ENCODE data around the gene PLCXD3.

DNA sequence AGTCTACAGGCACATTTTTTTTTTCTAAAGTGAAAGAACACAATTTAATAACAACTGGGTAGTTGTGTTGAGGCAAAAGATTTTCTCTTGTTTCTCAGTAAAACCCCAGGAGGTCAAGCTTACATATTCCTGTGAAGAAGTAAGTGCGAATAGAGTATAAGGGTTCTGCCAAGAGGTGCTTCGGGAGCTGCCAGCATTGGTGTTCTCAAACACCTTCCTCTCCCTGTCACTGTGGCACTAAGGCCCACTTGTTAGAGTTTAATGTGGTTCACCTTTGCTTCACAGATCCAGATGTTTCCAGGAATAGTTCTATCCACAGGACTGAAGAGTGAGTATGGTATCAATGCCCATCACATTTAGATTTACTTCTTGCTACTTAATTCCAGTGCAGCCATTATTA, 205.3 kb downstream of the PLCXD3 start:
- no peak for TF ChIP-seq POLR2A (IDR thresholded peaks at IDR 0.05)
- TF ChIP-seq, protein P1, sequence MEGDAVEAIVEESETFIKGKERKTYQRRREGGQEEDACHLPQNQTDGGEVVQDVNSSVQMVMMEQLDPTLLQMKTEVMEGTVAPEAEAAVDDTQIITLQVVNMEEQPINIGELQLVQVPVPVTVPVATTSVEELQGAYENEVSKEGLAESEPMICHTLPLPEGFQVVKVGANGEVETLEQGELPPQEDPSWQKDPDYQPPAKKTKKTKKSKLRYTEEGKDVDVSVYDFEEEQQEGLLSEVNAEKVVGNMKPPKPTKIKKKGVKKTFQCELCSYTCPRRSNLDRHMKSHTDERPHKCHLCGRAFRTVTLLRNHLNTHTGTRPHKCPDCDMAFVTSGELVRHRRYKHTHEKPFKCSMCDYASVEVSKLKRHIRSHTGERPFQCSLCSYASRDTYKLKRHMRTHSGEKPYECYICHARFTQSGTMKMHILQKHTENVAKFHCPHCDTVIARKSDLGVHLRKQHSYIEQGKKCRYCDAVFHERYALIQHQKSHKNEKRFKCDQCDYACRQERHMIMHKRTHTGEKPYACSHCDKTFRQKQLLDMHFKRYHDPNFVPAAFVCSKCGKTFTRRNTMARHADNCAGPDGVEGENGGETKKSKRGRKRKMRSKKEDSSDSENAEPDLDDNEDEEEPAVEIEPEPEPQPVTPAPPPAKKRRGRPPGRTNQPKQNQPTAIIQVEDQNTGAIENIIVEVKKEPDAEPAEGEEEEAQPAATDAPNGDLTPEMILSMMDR (IDR thresholded peaks at IDR 0.05): no peak
